Activated CD8-positive, alpha-beta memory T cell treated with anti-CD3 and anti-CD28 coated beads for 24 hours (primary cell): ENCODE results near the gene LGALS9C.
"Not testable (repeated sequence)": the region's sequence is repeated elsewhere in the genome, so short reads cannot be mapped to it uniquely, and the experiment has no call there.

Experiments
- DNase-seq: peaks from one replicate; pipeline ENCODE4 v3.0.0-alpha.2; 2020

The LGALS9C gene

GRCh38 chr17:18542234-18542633 lies 65.6 kb downstream of the LGALS9C start:
- not testable (repeated sequence) for DNase-seq

GRCh38 chr17:18542907-18543306 lies 66.3 kb downstream of the LGALS9C start:
- not testable (repeated sequence) for DNase-seq
